DMS 273 treated with DMSO at 0.1 percent for 48 hours (cell line): ENCODE data around the gene ARHGAP8.
"Not testable (repeated sequence)": the region's sequence is repeated elsewhere in the genome, so short reads cannot be mapped to it uniquely, and the experiment has no call there.

Experiments
- DNase-seq: peaks from one replicate; lab custom pipeline; 2025; lab: John Stamatoyannopoulos, UW

ARHGAP8 gene

GRCh38 chr22:44773082-44773481, 20.7 kb downstream of the ARHGAP8 start:
- DNase-seq: no peak

- DNase-seq: no peak
Observed at GRCh38 chr22:44775862-44776261, 23.5 kb downstream of the ARHGAP8 start.

GRCh38 chr22:44776605-44777363, 24.4 kb downstream of the ARHGAP8 start:
- no peak for DNase-seq

- DNase-seq: no peak
Observed at GRCh38 chr22:44777364-44777755, 25.0 kb downstream of the ARHGAP8 start.

DNA sequence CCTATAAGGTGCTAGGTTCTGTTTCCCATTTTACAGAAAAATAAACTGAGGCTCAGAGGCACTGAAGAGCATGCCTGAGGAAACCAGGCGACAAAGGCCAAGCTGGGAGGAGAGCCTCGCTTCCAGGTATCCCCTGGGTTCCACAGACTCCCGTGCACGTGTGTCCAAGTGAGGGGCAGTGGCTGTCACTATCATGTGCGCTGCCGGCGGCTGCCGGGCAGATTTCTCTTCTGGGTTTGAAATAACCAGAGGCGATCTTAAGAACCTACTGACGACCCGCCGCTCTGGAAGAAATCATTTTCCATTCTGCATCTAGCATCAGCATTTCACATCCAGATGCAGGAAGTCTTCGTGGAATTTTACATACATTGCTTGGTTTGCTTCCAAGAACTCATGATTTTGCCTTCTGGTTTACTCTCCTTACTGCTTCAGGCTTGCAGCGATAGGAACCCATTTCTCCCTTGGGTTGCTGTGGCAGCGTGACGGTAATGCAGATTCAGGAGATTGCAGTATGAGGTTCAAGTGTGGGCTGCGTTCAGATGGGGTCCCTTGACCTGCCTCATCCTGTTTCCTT, 28.6 kb downstream of the ARHGAP8 start:
- no peak for DNase-seq

GRCh38 chr22:44782363-44782963, 30.1 kb downstream of the ARHGAP8 start:
- no peak for DNase-seq

GRCh38 chr22:44783091-44783490, 30.7 kb downstream of the ARHGAP8 start:
- DNase-seq: no peak

GRCh38 chr22:44783581-44783980, 31.2 kb downstream of the ARHGAP8 start:
- no peak for DNase-seq

- no peak for DNase-seq
Observed at GRCh38 chr22:44786136-44786535, 33.8 kb downstream of the ARHGAP8 start.

DNA sequence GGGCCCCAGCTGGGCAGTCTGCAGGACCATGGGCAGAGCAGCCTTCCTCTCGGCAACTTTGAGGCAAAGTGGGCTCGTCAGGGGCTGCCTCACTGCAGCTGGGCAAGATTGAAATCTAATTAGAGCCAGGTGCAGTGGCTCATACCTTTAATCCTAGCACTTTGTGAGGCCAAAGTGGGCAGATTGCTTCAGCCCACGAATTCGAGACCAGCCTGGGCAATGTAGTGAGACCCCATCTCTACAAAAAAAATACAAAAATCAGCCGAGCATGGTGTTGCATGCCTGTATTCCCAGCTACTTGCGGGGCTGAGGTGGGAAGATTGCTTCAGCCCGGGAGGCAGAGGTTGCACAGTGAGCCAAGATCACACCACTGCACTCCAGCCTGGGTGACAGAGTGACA, 34.2 kb downstream of the ARHGAP8 start:
- DNase-seq: no peak

GRCh38 chr22:44787832-44788231, 35.5 kb downstream of the ARHGAP8 start:
- DNase-seq: no peak

DNA sequence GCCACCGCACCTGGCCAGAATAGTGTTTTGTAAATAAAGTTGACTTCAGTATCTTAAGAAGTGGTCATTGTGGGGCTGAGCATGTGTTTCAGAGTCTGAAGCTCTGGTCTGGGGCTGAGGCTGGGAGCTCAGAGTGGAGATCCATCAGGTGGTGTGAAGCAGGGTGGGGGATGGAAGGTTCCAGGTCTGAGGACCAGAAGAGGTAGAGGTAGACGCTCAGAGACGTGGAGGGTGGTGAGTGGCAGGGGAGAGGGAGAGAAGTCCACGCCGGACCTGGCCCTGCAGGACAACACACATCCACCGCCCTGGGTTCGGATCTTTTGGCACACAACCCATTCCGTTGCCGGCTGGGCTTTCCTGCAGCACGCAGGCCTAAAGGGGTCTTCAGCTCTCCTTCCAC, 40.7 kb downstream of the ARHGAP8 start:
- no peak for DNase-seq

GRCh38 chr22:44793506-44794172, 41.3 kb downstream of the ARHGAP8 start:
- DNase-seq: no peak

DNA sequence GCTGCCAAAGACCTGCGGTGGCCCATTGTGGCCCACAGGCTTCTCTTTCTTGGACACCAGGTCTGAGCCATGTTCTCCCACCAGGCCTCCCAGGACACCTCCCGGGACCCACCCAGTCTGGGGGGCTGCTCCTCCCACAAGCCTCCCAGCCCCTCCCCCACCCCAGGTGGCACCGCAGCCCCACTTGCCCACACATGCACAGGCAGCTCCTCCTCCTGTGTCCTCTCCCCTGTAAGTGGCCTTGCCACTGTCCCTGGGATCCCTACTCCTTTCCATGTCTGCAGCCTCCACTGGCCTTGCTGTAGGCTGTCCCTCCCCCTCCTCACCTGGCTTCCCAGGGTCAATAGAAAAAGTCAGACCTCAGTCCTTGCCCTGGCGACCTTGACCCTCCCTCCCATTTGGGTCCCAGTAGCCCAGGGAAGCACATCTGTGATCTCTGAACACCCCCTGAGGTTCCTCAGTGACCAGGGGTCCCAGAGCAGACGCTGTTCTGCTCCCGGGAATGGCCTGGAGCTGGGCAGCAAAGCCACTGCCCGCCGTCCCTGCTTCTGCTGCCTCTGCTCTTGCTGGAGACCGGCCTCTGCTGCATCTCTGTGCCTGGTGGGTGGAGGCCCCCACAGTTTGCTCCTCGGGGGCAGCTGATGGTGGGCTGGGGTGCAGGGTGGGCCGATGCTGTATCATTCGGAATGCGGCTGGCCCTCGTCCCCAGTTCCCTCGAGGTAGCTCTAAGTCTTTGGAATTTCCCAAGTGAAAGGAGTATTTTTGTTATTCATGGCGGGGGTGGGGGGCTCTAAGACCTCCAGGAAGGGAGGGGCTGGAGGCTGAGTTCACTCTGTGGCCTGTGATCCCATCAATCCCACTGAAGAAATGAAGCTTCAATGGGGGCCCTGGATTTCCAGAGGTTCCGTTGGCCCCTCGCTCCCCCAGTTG, 43.6 kb downstream of the ARHGAP8 start:
- no peak for DNase-seq

DNA sequence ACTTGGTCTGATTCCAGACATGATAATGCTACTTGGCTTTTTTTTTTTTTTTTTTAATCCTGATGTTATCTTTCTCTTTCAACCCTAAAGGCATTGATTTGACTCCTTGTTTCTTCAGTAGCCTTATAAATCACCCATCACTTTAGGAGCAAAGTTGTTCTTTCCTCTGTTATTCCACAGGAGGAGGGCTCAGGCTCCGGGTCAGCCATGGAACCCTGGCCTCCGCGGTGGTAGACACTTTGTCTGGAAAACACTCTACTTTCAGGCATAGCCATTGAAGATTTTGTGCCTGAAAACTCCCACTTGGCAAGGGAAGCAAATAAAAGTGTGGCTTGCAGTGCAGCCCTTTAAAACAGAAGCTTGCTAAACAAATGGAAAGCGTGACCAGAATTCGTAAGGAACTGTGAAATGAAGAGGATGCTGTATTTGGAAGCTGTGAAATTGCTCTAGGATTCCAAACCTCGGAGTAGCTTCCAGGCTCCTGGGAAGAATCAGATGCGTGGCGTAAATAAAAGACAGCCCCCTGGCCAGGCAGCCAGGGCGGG, 44.9 kb downstream of the ARHGAP8 start:
- DNase-seq: no peak

DNA sequence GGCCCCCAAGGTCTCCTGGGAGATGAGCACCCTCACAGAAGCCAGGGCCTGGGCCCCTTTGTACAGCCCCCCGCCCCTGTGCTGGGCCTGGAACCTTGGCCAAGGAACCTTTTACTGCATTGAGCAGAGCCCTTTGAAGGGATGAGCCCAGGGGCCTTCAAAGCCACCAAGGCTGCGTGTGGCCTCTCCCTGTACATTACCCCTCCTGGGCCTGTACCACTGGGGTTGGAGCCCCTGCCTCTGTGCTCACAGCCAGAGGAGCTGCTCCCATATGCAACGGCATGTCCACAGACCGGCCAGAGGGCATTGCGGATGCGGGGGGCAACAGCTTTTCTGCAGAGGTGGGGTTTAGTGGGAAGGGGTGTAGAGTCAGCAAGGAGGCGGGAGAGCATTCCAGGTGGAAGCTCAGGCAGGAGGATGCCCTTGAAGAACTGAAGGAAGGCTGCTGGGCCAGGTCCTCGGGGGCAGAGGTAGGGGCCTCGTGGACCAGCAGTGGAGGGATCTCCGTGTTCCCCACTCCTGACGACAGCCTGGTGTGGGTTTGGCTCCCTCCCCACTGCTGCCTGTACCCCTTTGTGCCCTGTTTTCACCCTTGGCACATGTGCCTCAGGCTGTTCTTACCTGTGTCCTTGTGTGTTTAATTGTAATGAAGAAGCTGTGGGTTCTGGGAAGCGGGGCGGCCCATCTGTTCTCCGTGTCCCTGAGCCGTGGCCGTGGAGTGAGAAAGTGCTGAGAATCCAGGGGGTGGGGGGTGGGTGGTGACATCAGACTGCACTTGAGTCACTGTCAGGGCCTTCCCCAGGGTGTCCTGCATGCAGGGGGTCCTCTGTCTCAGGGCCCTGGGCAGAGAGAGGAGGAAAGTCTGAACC, 46.9 kb downstream of the ARHGAP8 start:
- DNase-seq: no peak

DNA sequence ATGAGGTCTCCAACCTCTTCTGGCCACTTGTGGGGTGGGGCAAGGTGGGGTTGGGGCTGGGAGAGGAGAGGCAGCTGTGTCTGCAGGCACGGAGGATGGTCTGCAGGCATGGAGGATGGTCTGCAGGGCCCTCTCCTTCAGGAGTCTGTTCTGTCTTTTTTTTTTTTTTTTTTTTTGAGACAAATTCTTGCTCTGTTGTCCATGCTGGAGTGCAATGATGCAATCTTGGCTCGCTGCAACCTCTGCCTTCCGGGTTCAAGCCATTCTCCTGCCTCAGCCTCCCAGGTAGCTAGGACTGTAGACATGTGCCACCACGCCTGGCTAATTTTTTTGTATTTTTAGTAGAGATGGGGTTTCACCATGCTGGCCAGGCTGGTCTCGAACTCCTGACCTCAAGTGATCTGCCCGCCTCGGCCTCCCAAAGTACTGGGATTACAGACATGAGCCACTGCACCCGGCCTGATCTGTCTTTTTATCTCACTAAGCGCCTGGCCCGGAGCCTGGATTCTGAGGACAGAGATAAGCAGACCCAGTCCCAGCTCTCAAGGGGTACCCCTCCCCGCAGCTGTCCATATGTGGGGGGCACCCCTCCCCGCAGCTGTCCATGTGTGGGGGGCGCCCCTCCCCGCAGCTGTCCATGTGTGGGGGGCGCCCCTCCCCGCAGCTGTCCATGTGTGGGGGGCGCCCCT, 47.7 kb downstream of the ARHGAP8 start:
- DNase-seq: not testable (repeated sequence)

DNA sequence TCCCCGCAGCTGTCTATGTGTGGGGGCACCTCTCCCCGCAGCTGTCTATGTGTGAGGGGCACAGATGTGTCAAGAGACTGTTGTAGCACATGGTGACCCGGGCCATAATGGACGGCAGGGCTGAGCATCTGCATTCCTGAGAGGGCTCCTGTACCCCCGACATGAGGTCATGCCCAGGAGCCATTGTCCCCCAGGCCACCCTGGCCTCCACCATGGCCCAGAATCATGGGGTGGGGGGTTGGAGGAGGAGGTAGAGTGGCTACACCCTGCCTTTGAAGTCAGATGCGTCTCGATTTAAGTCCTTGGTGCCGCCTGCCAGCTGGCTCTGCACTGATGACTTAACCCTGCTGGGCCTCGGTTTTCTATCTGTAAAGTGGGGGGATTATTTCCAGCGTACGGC, 49.1 kb downstream of the ARHGAP8 start:
- no peak for DNase-seq

- no peak for DNase-seq
Observed at GRCh38 chr22:44802071-44802700, 49.8 kb downstream of the ARHGAP8 start.
